OCI-LY1 (cell line): ENCODE data around the gene PTPRM.

Experiments used
- CTCF ChIP-seq: fragments of 200-600 bp; sonication (generic), shearing (Covaris generic); IDR thresholded peaks from 2 replicates; pipeline ENCODE4 v1.5.1; 2017; ENCODE audit warnings: mild to moderate bottlenecking, antibody characterized with exemption, low read length, moderate library complexity, mixed read lengths
- EZH2 ChIP-seq: fragments of 200-600 bp; sonication (generic), shearing (Covaris generic); IDR thresholded peaks from 2 replicates; pipeline ENCODE4 v1.8.0; 2017; ENCODE audit warnings: borderline replicate concordance, mixed run types, mild to moderate bottlenecking, antibody characterized with exemption, low read length, moderate library complexity, mixed read lengths

- no peak for TF ChIP-seq CTCF
- no peak for TF ChIP-seq EZH2
Measured at GRCh38 chr18:8133888-8134287, 566.8 kb downstream of the PTPRM start.
